Heart left ventricle (tissue), 13 donors: ENCODE results near the gene BICRA.

ENCODE experiments used
- CTCF ChIP-seq, 12 donors: fragments of 200-600 bp; sonication (generic) in 4 of 12; IDR thresholded peaks; one replicate each; pipeline versions ENCODE4 v1.5.0 to v1.8.0; 2018 to 2022; ENCODE audit warnings: antibody characterized with exemption in 12 of 12, mild to moderate bottlenecking in 5 of 12
- POLR2A ChIP-seq, 2 donors: fragments of 450-650 bp; IDR thresholded peaks; one replicate each; pipeline ENCODE4 v1.6.1; 2017; ENCODE audit warnings: antibody characterized with exemption in 2 of 2, mild to moderate bottlenecking in 2 of 2, moderate library complexity in 2 of 2
- donor health status: ischemic (EF 13 %, LVEDD 7.1; RV severe dilation, severe dysfunction).
- donor health status: DM: no; HTN: yes; CAD: no.
- donor health status: DM: no; HTN: no; CAD: no.
- donor health status: ischemic (EF 25% LVEDD 6.9; RV normal size, moderate dysfunction).
- donor health status: ischemic (EF 25% LVEDD 5.7; RV mildly dilated, moderate dysfunction).
- donor health status: ischemic (EF 35%, LVEDD 5.7; RV mildly dilated, moderate dysfunction).
- donor health status: nonischemic (EF 11% LVEDD 7.7; RV severe dilation, severe dysfunction).
- donor health status: DM: yes; HTN: yes; CAD: no.
- donor health status: PGD.
- donor health status: ischemic (EF 29% LVEDD 5.4; RV normal size, mild dysfunction).
- donor health status: nonischemic (EF 23%, LVEDD 6.1; RV moderate dilation, normal function).

- TF ChIP-seq CTCF (IDR thresholded peaks at IDR 0.05) (no peak), POLR2A (IDR thresholded peaks at IDR 0.05) (no peak)
Observed at GRCh38 chr19:47614021-47614295, 5.0 kb downstream of the BICRA start.
